Neural cell (in vitro differentiated cells): ENCODE measurements around the gene PRKAR1B. TPM values are rescaled to one million over a fixed set of nuclear protein-coding genes. Genes with fewer than 3 reads are reported as not detected.

Source experiments
- H2AFZ ChIP-seq: fragments of 200-600, 300-800 bp; sonication (generic), shearing (Covaris generic); 2 replicates; pipeline ENCODE4 v1.6.0; 2014; ENCODE audit warnings: low read depth, mild to moderate bottlenecking, antibody characterized with exemption, low read length, moderate library complexity
- H3F3A ChIP-seq: fragments of 200-600 bp; shearing (Covaris generic); 2 replicates; pipeline ENCODE4 v1.6.1; 2016; ENCODE audit warnings: mild to moderate bottlenecking, moderate library complexity, mixed read lengths, antibody characterized with exemption, low read length; ENCODE audit not compliant: insufficient read depth, poor library complexity, severe bottlenecking
- H3K27ac ChIP-seq: fragments of 200-600, 300-800 bp; sonication (generic), shearing (Covaris generic); 2 replicates; pipeline ENCODE4 v1.5.1; 2014; ENCODE audit warnings: mild to moderate bottlenecking, low read length, moderate library complexity
- H3K27me3 ChIP-seq: fragments of 300-800, 200-600 bp; sonication (generic), shearing (Covaris generic); 2 replicates; pipeline ENCODE4 v1.6.0; 2014; ENCODE audit warnings: mild to moderate bottlenecking, low read depth, low read length, moderate library complexity; ENCODE audit not compliant: insufficient read depth
- H3K36me3 ChIP-seq: fragments of 300-800, 200-600 bp; sonication (generic), shearing (Covaris generic); 2 replicates; pipeline ENCODE4 v1.5.1; 2014; ENCODE audit warnings: mild to moderate bottlenecking, antibody characterized with exemption, low read length, moderate library complexity; ENCODE audit not compliant: insufficient read depth
- H3K4me2 ChIP-seq: fragments of 300-800, 200-600 bp; sonication (generic), shearing (Covaris generic); 2 replicates; pipeline ENCODE4 v1.6.0; 2014; ENCODE audit warnings: mild to moderate bottlenecking, low read length
- H3K4me3 ChIP-seq: fragments of 300-800, 200-600 bp; sonication (generic), shearing (Covaris generic); 2 replicates; pipeline ENCODE4 v1.5.1; 2014; ENCODE audit warnings: mild to moderate bottlenecking, low read length, moderate library complexity
- H3K79me2 ChIP-seq: fragments of 200-600 bp; shearing (Covaris generic); replicated peaks from 2 replicates; pipeline ENCODE4 v1.6.0; 2014; ENCODE audit warnings: mild to moderate bottlenecking, low read length, moderate library complexity; ENCODE audit not compliant: insufficient read depth
- H3K9ac ChIP-seq: fragments of 300-800, 200-600 bp; sonication (generic), shearing (Covaris generic); 2 replicates; pipeline ENCODE4 v1.6.1; 2016; ENCODE audit warnings: mild to moderate bottlenecking, low read length, mixed read lengths
- H3K9me2 ChIP-seq: fragments of 200-600 bp; shearing (Covaris generic); 2 replicates; pipeline ENCODE4 v1.6.1; 2016; ENCODE audit warnings: mild to moderate bottlenecking, low read length, mixed read lengths; ENCODE audit not compliant: insufficient read depth
- H3K9me3 ChIP-seq: fragments of 200-600, 300-800 bp; sonication (generic), shearing (Covaris generic); 2 replicates; pipeline ENCODE4 v1.6.1; 2016; ENCODE audit warnings: mild to moderate bottlenecking, mixed run types, low read length, moderate library complexity, mixed read lengths
- H4K20me1 ChIP-seq: fragments of 200-600 bp; shearing (Covaris generic); 2 replicates; pipeline ENCODE4 v1.6.1; 2016; ENCODE audit warnings: mild to moderate bottlenecking, mixed run types; ENCODE audit not compliant: insufficient read depth
- EP300 ChIP-seq: fragments of 450-650 bp; conservative IDR thresholded peaks from 2 replicates; pipeline ENCODE4 v1.6.1; 2014; ENCODE audit warnings: antibody characterized with exemption, mild to moderate bottlenecking, moderate library complexity; ENCODE audit not compliant: poor library complexity, severe bottlenecking
- EZH2 ChIP-seq: fragments of 200-600, 300-800 bp; shearing (Covaris generic), sonication (generic); IDR thresholded peaks from 2 replicates; pipeline ENCODE4 v1.6.1; 2014; ENCODE audit warnings: antibody characterized with exemption, low read length, borderline replicate concordance, mild to moderate bottlenecking; ENCODE audit not compliant: insufficient read depth, poor library complexity, severe bottlenecking
- MXI1 ChIP-seq: fragments of 450-650 bp; conservative IDR thresholded peaks from 2 replicates; pipeline ENCODE4 v1.6.1; 2014; ENCODE audit warnings: antibody characterized with exemption, mild to moderate bottlenecking; ENCODE audit not compliant: poor library complexity, severe bottlenecking
- POLR2AphosphoS5 ChIP-seq: IDR thresholded peaks from 2 replicates; pipeline ENCODE4 v1.6.1; 2012
- RAD21 ChIP-seq: fragments of 450-650 bp; conservative IDR thresholded peaks from 2 replicates; pipeline ENCODE4 v1.6.1; 2014; ENCODE audit warnings: antibody characterized with exemption, mild to moderate bottlenecking, moderate library complexity
- SMC3 ChIP-seq: fragments of 450-650 bp; conservative IDR thresholded peaks from 2 replicates; pipeline ENCODE4 v1.6.1; 2014; ENCODE audit warnings: antibody characterized with exemption, mild to moderate bottlenecking, moderate library complexity; ENCODE audit not compliant: poor library complexity
- TAF1 ChIP-seq: IDR thresholded peaks from 2 replicates; pipeline ENCODE4 v1.6.1; 2012; ENCODE audit warnings: low read depth
- polyA plus RNA-seq: library from polyadenylated mRNA; depleted of rRNA; stranded (reverse); fragments of >200 nt; gene quantifications from 2 replicates; pipeline ENCODE4 v1.2.3, GENCODE V29; 2014
- TF ChIP-seq, protein P1 (sequence below): IDR thresholded peaks from 2 replicates; pipeline ENCODE4 v1.6.1; 2012; ENCODE audit warnings: borderline replicate concordance
- TF ChIP-seq, protein P2 (sequence below): fragments of 450-650 bp; IDR thresholded peaks from 2 replicates; pipeline ENCODE4 v1.5.1; 2014; ENCODE audit warnings: antibody characterized with exemption, mild to moderate bottlenecking, moderate library complexity; ENCODE audit not compliant: poor library complexity, severe bottlenecking

The PRKAR1B gene
- polyA plus RNA-seq, 1 donor from 2014 or later, result 38.6 TPM

DNA sequence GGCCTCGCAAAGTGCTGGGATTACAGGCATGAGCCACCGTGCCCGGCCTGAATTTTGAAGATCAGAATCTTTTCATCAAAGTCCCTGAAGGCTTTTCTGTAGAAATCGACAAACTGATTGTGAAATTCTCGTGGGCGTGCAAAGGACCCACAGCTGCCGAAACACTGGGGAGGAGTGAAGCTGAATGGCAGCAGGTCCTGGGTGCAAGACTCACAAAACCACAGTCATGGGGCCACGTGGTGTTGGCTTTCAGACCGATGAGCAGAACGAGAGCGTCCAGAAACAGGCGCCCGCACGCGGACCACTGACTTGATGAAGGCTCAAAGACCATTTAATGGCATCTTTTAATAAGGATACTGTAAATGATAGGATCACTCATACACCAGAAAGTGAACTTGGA is 24.7 kb upstream of the PRKAR1B start:
- no peaks in the 10 kb centered on the region for H3K36me3 ChIP-seq
- no peaks in the 10 kb centered on the region for H3K9me3 ChIP-seq
- no peak overlapping the region for H3K4me2 ChIP-seq
- no peaks in the 10 kb centered on the region for H3K27me3 ChIP-seq
- no peaks in the 10 kb centered on the region for H3F3A ChIP-seq
- no peaks in the 10 kb centered on the region for H3K9me2 ChIP-seq
- H3K4me3 ChIP-seq, result no peak overlapping the region
- TF ChIP-seq, protein P1, sequence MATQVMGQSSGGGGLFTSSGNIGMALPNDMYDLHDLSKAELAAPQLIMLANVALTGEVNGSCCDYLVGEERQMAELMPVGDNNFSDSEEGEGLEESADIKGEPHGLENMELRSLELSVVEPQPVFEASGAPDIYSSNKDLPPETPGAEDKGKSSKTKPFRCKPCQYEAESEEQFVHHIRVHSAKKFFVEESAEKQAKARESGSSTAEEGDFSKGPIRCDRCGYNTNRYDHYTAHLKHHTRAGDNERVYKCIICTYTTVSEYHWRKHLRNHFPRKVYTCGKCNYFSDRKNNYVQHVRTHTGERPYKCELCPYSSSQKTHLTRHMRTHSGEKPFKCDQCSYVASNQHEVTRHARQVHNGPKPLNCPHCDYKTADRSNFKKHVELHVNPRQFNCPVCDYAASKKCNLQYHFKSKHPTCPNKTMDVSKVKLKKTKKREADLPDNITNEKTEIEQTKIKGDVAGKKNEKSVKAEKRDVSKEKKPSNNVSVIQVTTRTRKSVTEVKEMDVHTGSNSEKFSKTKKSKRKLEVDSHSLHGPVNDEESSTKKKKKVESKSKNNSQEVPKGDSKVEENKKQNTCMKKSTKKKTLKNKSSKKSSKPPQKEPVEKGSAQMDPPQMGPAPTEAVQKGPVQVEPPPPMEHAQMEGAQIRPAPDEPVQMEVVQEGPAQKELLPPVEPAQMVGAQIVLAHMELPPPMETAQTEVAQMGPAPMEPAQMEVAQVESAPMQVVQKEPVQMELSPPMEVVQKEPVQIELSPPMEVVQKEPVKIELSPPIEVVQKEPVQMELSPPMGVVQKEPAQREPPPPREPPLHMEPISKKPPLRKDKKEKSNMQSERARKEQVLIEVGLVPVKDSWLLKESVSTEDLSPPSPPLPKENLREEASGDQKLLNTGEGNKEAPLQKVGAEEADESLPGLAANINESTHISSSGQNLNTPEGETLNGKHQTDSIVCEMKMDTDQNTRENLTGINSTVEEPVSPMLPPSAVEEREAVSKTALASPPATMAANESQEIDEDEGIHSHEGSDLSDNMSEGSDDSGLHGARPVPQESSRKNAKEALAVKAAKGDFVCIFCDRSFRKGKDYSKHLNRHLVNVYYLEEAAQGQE, result no peak
- TF ChIP-seq EZH2 (no peak), POLR2AphosphoS5 (no peak), EP300 (no peak), RAD21 (no peak), TAF1 (no peak), SMC3 (no peak), MXI1 (no peak)
- TF ChIP-seq, protein P2, sequence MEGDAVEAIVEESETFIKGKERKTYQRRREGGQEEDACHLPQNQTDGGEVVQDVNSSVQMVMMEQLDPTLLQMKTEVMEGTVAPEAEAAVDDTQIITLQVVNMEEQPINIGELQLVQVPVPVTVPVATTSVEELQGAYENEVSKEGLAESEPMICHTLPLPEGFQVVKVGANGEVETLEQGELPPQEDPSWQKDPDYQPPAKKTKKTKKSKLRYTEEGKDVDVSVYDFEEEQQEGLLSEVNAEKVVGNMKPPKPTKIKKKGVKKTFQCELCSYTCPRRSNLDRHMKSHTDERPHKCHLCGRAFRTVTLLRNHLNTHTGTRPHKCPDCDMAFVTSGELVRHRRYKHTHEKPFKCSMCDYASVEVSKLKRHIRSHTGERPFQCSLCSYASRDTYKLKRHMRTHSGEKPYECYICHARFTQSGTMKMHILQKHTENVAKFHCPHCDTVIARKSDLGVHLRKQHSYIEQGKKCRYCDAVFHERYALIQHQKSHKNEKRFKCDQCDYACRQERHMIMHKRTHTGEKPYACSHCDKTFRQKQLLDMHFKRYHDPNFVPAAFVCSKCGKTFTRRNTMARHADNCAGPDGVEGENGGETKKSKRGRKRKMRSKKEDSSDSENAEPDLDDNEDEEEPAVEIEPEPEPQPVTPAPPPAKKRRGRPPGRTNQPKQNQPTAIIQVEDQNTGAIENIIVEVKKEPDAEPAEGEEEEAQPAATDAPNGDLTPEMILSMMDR, result no peak
- H4K20me1 ChIP-seq, result no peaks in the 10 kb centered on the region
- no peak overlapping the region for H3K9ac ChIP-seq
- H2AFZ ChIP-seq, result no peak overlapping the region
- H3K79me2 ChIP-seq, result no peaks in the 10 kb centered on the region
- no peak overlapping the region for H3K27ac ChIP-seq

DNA sequence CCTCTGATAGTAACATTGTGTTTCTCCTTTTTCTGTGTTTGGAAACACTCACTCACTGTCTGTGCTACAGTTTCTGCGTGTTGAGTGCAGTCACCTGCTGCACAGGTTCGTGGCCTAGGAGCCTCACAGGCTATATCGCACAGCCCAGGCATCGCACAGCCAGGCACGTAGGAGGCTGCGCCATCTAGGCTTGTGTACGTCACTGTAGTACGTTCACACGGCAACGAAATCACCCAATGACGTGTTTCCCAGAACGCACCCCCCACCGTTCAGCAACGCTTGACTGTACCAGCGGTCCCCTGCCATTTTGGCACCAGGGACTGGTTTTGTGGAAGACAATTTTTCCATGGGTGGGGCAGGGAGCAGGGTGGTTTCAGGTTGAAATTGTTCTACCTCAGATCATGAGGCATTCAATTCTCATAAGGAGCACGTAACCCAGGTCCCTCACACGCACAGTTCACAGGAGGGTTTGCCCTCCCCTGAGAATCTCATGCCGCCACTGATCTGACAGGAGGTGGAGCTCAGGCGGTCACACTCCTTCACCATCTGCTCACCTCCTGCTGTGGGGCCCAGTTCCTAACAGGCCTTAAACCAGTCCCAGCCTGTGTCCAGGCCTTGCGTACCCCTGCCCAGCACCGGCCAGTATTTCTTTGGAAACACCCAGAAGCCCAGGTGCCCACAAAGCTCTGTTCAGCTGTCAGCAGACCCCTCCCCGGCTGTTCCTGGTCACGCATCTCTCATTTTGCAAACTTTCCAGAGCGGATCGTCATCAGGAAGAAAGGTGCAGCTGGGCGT is 23.2 kb upstream of the PRKAR1B start:
- H4K20me1 ChIP-seq, result no peaks in the 10 kb centered on the region
- no peaks in the 10 kb centered on the region for H3K27me3 ChIP-seq
- no peak overlapping the region for H2AFZ ChIP-seq
- H3F3A ChIP-seq, result no peaks in the 10 kb centered on the region
- H3K9me2 ChIP-seq, result no peaks in the 10 kb centered on the region
- no peak overlapping the region for H3K27ac ChIP-seq
- H3K79me2 ChIP-seq, result no peaks in the 10 kb centered on the region
- H3K36me3 ChIP-seq, result no peaks in the 10 kb centered on the region
- H3K9me3 ChIP-seq, result no peaks in the 10 kb centered on the region
- no peak overlapping the region for H3K9ac ChIP-seq
- no peak overlapping the region for H3K4me2 ChIP-seq
- no peak overlapping the region for H3K4me3 ChIP-seq
- TF ChIP-seq, protein P2, result no peak
- TF ChIP-seq POLR2AphosphoS5 (no peak), RAD21 (no peak), EZH2 (no peak), TAF1 (no peak), EP300 (no peak), MXI1 (no peak)
- TF ChIP-seq, protein P1, result no peak
